Liver (tissue), 3 donors: ENCODE results near the gene SETD6.

Experiments used
- GABPA ChIP-seq, 2 donors: IDR thresholded peaks in 1 of 2; conservative IDR thresholded peaks in 1 of 2; 2 replicates each; pipeline ENCODE4 v1.6.1; 2016; ENCODE audit warnings: antibody characterized with exemption in 2 of 2, mild to moderate bottlenecking in 1 of 2, moderate library complexity in 1 of 2
- HNF4G ChIP-seq: IDR thresholded peaks from 2 replicates; pipeline ENCODE4 v1.6.1; 2016; ENCODE audit warnings: antibody characterized with exemption
- JUND ChIP-seq, 2 donors: IDR thresholded peaks; 2 replicates each; pipeline ENCODE4 v1.6.1; 2016; ENCODE audit warnings: antibody characterized with exemption in 2 of 2
- RAD21 ChIP-seq, 2 donors: IDR thresholded peaks; 2 replicates each; pipeline ENCODE4 v1.6.1; 2016; ENCODE audit warnings: antibody characterized with exemption in 2 of 2, mild to moderate bottlenecking in 2 of 2
- RXRA ChIP-seq, 2 donors: IDR thresholded peaks; 2 replicates each; pipeline ENCODE4 v1.6.1; 2017 to 2018; ENCODE audit warnings: antibody characterized with exemption in 2 of 2, mild to moderate bottlenecking in 1 of 2
- SP1 ChIP-seq: IDR thresholded peaks from 2 replicates; pipeline ENCODE4 v1.6.1; 2018; ENCODE audit warnings: antibody characterized with exemption, mild to moderate bottlenecking
- TAF1 ChIP-seq: conservative IDR thresholded peaks from 2 replicates; pipeline ENCODE4 v1.6.1; 2016; ENCODE audit warnings: antibody characterized with exemption, mild to moderate bottlenecking
- YY1 ChIP-seq: IDR thresholded peaks from 2 replicates; pipeline ENCODE4 v1.6.1; 2016; ENCODE audit warnings: antibody characterized with exemption, mild to moderate bottlenecking
- TF ChIP-seq, protein P1 (sequence below): fragments of 150-350 bp; IDR thresholded peaks from 2 replicates; pipeline ENCODE4 v1.5.1; 2017; ENCODE audit warnings: improper control_type of control experiment, low read depth, low read length; ENCODE audit not compliant: missing input control
- TF ChIP-seq, protein P2 (sequence below): IDR thresholded peaks from 2 replicates; pipeline ENCODE4 v1.6.1; 2016; ENCODE audit warnings: antibody characterized with exemption, mild to moderate bottlenecking
- TF ChIP-seq, protein P3 (sequence below): IDR thresholded peaks from 2 replicates; pipeline ENCODE4 v1.6.1; 2016; ENCODE audit warnings: antibody characterized with exemption
- donor health status: healthy.
- donor health status: healthy.

DNA sequence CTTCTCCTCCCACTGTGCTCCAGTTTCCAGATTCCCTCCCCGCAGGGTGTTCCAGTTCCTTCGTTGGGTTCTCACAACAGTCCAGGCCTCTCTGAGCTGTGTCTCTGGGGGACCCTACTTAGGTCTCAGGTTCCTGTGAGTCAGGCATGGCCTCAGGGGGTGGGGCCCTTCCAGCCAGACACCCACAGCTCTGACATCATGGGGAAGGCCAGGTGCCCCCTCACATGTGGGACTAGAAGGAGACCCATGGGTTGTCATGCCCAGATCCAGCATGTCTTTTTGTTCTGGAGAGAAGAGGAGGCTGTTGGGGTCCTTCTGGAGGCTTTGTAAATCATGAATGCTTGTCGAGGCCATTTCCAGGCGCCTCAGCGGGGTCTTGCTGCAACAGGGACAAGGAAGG is 47.4 kb upstream of the SETD6 start:
- TF ChIP-seq, protein P1, sequence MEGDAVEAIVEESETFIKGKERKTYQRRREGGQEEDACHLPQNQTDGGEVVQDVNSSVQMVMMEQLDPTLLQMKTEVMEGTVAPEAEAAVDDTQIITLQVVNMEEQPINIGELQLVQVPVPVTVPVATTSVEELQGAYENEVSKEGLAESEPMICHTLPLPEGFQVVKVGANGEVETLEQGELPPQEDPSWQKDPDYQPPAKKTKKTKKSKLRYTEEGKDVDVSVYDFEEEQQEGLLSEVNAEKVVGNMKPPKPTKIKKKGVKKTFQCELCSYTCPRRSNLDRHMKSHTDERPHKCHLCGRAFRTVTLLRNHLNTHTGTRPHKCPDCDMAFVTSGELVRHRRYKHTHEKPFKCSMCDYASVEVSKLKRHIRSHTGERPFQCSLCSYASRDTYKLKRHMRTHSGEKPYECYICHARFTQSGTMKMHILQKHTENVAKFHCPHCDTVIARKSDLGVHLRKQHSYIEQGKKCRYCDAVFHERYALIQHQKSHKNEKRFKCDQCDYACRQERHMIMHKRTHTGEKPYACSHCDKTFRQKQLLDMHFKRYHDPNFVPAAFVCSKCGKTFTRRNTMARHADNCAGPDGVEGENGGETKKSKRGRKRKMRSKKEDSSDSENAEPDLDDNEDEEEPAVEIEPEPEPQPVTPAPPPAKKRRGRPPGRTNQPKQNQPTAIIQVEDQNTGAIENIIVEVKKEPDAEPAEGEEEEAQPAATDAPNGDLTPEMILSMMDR: no peak
- TF ChIP-seq RAD21 (IDR thresholded peaks at IDR 0.05): no peak
- TF ChIP-seq, protein P2, sequence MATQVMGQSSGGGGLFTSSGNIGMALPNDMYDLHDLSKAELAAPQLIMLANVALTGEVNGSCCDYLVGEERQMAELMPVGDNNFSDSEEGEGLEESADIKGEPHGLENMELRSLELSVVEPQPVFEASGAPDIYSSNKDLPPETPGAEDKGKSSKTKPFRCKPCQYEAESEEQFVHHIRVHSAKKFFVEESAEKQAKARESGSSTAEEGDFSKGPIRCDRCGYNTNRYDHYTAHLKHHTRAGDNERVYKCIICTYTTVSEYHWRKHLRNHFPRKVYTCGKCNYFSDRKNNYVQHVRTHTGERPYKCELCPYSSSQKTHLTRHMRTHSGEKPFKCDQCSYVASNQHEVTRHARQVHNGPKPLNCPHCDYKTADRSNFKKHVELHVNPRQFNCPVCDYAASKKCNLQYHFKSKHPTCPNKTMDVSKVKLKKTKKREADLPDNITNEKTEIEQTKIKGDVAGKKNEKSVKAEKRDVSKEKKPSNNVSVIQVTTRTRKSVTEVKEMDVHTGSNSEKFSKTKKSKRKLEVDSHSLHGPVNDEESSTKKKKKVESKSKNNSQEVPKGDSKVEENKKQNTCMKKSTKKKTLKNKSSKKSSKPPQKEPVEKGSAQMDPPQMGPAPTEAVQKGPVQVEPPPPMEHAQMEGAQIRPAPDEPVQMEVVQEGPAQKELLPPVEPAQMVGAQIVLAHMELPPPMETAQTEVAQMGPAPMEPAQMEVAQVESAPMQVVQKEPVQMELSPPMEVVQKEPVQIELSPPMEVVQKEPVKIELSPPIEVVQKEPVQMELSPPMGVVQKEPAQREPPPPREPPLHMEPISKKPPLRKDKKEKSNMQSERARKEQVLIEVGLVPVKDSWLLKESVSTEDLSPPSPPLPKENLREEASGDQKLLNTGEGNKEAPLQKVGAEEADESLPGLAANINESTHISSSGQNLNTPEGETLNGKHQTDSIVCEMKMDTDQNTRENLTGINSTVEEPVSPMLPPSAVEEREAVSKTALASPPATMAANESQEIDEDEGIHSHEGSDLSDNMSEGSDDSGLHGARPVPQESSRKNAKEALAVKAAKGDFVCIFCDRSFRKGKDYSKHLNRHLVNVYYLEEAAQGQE: no peak
- no peak for TF ChIP-seq RXRA (IDR thresholded peaks at IDR 0.05)
- no peak for TF ChIP-seq HNF4G
- TF ChIP-seq, protein P3, sequence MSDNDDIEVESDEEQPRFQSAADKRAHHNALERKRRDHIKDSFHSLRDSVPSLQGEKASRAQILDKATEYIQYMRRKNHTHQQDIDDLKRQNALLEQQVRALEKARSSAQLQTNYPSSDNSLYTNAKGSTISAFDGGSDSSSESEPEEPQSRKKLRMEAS: no peak
- no peak for TF ChIP-seq YY1
- TF ChIP-seq TAF1: no peak
- TF ChIP-seq SP1: no peak
- TF ChIP-seq GABPA (IDR thresholded peaks at IDR 0.05 in 1 of 2, conservative IDR thresholded peaks at IDR 0.05 in 1 of 2): no peak
- TF ChIP-seq JUND (IDR thresholded peaks at IDR 0.05): no peak
